OCI-M2 (cell line): ENCODE results near the gene SUPT3H.

ENCODE experiments used
- DNase-seq: peaks from one replicate; lab custom pipeline; 2025; ENCODE audit not compliant: unreplicated experiment; lab: John Stamatoyannopoulos, UW

Gene SUPT3H

DNA sequence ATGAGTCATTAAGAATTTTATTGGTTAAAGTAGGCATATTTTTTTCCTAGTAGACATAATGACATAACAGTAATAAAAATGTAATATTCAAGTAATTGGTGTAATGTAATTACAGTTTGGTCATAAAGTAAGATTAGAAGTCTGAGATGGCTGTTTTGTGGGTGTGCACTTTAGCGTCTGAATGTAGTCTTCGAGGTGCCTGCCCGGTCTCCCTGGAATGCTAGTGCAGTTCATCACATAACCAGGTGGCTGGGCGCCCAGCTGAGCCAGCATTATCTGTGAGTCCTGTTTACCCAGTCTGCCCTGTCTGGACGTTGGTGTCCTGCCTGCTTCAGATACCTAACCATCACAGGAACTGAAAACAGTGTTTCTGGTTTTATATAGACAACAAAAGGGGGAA is 571.1 kb downstream of the SUPT3H start:
- no peak for DNase-seq

DNA sequence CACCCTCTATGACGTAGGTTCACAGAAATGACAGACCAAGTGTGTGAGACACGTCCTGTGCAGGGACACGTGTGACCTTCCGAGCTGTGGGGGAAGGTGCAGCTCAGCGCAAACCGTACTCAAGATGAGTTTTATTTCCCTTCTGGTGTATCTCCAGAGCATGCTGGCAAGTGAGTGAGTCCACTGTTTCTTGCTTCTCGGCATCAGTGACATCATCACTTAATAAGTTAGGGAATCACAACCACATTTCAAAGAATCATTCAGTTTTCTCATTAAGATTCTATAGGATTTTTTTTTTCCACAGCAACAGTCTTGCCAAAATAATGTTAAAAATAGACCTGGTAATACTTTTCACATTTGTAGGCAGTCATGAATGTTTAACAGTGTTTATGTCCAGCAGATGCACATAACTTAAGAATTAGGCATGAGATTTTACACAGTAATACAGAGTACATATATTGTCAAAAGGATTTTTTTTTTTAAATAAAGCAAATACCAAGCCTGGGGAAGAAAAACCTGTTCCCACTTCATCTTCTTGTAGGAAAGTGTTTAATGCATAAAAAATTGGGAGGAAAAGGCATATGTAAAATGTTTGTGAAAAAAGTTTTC is 572.4 kb downstream of the SUPT3H start:
- no peak for DNase-seq

- DNase-seq, result no peak
Measured at GRCh38 chr6:44804546-44805159, 573.1 kb downstream of the SUPT3H start.

DNA sequence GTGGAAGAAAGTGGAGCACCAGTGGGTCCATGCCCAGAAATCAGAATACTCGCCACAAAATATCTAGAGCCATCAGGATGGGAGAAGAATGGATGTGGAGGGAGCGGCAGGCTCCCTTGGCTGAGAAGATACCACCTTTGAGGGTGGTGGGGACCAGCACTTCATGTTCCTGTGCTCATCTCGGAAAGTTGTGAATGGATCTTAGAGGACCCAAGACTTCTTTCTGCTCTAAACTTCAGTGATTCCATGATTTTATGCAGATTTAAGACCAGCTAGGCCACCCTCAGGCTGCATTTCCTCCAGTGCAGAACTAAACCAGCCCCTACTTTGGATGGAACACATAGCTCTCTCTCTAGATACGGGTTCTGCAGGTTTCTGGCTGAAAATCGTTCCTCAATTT is 573.7 kb downstream of the SUPT3H start:
- no peak for DNase-seq

- DNase-seq, result no peak
Measured at GRCh38 chr6:44800784-44801592, 576.7 kb downstream of the SUPT3H start.

DNA sequence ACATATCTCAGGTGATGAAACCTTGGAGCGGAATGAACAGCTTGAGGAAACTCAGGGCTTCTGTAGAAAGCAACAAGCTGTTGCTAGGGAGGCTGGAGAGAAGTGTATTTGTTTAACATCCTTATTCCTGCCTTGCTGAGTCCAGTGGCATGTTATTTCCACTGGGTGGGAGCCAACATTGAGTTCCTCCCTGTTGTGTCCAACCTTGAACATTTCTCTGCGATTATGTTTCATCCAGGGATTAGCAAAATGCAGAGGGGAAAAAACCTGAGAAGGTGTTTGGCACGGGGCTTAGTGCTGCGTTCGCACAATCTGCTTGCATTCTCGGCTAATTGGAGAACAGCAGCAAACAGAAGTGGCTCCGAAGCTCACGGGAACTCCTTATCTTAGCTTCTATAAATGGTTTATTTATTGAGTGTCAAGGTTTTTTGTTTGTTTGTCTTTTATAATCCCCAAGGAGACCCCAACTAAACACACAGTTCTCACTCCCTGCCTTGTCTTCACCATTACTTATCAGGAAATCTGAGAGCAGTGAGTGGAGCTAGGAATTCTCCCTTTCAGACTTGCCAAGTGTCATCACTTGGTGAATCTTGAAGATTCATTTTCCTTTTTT is 577.5 kb downstream of the SUPT3H start:
- no peak for DNase-seq

DNA sequence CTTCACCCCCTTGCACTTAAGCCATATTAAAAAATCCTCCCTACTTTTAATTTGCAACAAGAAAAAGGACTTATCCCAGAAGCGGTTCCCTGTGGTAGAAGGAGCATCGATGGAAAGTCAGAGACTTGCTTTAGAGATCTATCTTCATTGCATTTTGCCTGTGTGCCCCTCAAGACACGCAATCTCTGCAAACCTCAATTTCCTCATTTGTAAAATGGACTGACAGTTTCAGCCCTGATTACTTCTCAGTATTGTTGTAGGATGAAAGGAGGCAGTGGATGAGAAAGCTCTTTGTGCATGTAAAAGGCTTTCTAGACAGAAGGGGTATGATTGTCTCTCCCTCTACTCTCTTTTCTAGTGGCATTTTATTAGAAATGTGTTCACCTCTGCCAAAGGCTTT is 580.0 kb downstream of the SUPT3H start:
- no peak for DNase-seq

- no peak for DNase-seq
Measured at GRCh38 chr6:44795326-44795725, 582.4 kb downstream of the SUPT3H start.

GRCh38 chr6:44789806-44790205 is 587.9 kb downstream of the SUPT3H start:
- no peak for DNase-seq

GRCh38 chr6:44789061-44789460 is 588.7 kb downstream of the SUPT3H start:
- no peak for DNase-seq

- no peak for DNase-seq
Measured at GRCh38 chr6:44788387-44788981, 589.2 kb downstream of the SUPT3H start.

DNA sequence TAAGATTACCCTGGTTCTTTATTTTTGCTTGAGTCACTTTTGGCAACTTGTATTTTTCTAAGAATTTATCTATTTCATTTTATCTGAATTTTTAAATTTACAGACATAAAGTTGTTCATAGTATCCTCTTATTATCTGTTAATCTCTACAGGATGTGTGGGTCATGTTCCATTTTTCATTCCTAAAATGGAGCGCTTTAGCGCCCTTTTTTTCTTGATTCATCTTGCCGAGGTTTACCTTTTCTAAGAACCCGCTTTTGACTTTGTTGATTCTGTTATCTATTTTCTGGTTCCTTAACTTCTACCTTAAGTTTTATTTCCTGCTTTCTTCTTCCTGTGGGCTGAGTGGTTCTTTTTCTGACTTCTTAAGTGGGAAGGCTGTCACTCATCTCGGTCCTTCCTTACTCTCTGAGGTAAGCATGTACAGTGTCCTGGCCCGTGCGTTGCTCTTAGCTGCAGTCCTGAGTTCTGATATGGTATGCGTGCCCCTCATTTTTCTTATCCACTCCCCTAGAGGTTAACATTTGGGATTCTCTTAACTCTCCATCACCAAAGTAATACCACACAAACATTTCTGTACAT is 590.4 kb downstream of the SUPT3H start:
- DNase-seq, result no peak

DNA sequence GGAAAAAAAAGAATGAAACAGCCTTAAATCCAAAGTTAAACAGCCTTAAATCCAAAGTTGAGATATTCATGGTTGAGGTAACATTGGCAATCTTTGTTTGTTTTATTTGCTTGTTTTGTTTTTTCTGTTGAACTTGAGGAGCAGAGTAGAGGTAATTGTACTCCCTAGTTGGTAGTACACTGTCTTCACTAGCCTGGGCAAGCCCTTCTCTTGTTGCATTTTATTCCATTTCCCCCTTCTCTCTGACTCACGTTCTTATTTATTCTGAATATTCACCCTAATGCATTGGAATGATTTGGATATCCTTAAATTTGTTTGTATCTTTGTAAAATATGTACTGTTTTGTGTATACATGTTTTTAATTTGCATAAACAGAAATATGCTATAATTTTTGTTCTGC is 592.6 kb downstream of the SUPT3H start:
- no peak for DNase-seq

- no peak for DNase-seq
Measured at GRCh38 chr6:44784195-44784594, 593.5 kb downstream of the SUPT3H start.

DNA sequence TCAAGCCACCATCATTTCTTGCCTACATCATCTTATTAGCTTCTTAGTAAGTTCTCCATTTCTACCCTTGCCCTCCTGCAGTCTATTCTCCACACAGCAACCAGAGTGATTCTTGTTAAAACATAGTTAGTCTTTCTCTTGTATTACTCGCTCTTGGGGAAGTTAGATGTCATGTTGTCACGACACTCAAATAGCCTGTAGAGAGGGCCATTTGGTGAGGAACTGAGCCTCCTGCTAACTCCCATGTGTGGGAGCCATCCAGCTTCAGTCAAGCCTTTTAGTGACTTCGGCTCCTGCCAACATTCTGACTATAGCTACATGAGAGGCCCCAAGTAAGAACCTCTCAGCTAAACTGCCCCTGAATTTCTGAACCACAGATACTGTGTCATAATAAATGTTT is 594.8 kb downstream of the SUPT3H start:
- DNase-seq, result no peak

GRCh38 chr6:44781912-44782597 is 595.7 kb downstream of the SUPT3H start:
- no peak for DNase-seq

DNA sequence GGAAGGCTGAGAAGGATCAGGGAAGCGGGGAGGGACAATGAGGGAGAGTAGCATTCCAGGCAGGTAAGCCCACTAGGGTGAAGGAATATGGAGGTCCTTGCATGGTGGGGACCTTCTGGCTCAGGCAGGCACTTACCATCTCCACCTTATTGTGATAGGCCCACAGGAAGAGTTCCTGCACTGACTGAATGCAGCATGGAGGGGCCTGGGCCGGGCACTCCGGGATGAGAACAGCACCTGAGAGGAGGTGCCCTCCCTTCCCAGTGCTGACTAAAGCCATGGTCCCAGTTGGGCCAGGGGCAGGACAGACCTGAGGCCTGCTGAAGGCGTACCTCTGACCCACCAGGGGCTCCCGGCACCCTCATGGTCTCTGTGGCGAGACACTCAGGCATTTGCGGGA is 597.6 kb downstream of the SUPT3H start:
- DNase-seq, result no peak

- no peak for DNase-seq
Measured at GRCh38 chr6:44779130-44779826, 598.5 kb downstream of the SUPT3H start.
